ENCODE data around the gene ECEL1.

ECEL1 gene

DNA sequence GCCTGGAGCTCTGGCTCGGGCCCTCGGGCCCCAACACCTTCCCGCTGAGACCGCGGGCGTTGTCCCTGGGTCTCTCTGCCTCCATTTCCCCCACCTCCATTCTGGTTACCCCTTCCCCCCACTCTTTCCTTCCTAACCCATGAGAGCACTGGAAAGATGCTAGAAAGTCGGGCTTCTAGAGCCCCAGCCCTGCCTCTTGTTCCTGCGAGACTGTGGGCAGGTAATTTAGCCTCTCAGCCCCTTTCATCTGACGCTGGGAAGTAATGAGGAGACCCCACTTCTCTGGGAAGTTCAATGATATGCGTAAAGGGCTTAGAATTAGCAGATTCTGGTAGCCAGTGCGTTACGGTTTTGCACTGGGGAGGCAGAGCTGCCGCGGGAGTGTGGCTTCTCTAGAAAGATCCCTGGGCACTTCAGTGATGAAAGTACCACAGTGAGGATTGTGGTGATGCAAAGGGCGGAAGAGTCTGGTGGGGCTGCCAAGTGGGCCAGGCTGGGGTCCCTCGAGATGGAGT, 16.2 kb upstream of the ECEL1 start:
- H3K27me3 ChIP-seq: peaks cover 91% of the 10 kb centered on the region

DNA sequence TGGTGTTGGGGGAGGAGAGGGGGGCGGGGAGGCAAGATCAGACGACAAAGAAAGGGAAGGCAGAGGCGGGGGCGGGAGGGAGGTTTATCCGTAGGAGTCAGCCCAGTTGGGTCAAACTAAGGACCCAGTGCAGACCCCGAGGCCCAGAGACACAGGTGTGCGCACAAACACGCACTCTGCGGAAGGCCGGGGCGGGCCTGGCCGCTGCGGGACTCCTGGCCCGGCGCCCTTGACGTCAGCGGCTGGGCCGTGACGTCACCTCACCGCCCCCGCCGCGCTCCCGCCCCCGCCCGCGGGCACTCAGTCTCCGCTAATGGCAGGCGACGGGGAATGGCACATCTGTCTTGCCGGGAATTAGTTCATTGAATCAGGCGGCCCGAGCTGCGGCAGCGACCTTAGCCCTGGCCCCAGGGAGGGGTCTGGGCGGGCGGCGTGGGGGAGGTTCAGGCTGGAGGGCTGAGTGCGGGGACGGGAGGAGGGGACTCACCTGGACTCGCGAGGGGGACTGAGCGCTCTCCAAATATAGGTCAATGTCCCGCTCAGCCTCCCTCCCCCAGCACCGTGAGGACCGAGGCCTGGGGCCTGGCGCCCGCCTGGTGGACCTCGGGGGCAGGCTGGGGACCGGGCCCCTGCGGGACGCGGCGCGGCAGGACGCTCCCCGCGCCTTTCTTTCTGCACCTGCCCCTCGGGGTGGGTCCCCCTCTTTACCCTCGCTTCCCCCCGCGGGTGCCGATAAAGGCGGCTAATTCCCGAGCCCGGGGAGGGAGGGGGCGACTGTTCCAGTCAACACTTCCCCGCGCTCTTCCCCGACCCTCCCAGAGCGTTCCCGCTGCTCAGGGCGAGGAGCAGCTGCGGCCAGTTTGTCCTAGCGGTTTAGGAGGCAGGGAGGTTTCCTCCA, 15.5 kb upstream of the ECEL1 start:
- no peaks in the 10 kb centered on the region for H3K36me3 ChIP-seq
- peaks cover 98% of the 10 kb centered on the region for H3K27me3 ChIP-seq
- H3K27ac ChIP-seq: no peak overlapping the region
- H3K4me3 ChIP-seq (ENCODE audit: low read depth in 1 of 2, low read length in 1 of 2): no peak overlapping the region
- TF ChIP-seq, protein P1, sequence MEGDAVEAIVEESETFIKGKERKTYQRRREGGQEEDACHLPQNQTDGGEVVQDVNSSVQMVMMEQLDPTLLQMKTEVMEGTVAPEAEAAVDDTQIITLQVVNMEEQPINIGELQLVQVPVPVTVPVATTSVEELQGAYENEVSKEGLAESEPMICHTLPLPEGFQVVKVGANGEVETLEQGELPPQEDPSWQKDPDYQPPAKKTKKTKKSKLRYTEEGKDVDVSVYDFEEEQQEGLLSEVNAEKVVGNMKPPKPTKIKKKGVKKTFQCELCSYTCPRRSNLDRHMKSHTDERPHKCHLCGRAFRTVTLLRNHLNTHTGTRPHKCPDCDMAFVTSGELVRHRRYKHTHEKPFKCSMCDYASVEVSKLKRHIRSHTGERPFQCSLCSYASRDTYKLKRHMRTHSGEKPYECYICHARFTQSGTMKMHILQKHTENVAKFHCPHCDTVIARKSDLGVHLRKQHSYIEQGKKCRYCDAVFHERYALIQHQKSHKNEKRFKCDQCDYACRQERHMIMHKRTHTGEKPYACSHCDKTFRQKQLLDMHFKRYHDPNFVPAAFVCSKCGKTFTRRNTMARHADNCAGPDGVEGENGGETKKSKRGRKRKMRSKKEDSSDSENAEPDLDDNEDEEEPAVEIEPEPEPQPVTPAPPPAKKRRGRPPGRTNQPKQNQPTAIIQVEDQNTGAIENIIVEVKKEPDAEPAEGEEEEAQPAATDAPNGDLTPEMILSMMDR (IDR thresholded peaks at IDR 0.05): no peak
- no peaks in the 10 kb centered on the region for H3K9me3 ChIP-seq
- no peaks in the 10 kb centered on the region for H3K4me1 ChIP-seq (ENCODE audit: control insufficient read depth in 1 of 2, insufficient read depth in 1 of 2, low read depth in 1 of 2, low read length in 1 of 2)

More for the DNA sequence above, 16.2 kb upstream of the ECEL1 start:
- Histone ChIP-seq H3K9me3 (no peaks in the 10 kb centered on the region), H3K36me3 (no peaks in the 10 kb centered on the region), H3K4me1 (ENCODE audit: control insufficient read depth in 1 of 2, insufficient read depth in 1 of 2, low read depth in 1 of 2, low read length in 1 of 2) (no peaks in the 10 kb centered on the region), H3K27ac (no peak overlapping the region), H3K4me3 (ENCODE audit: low read depth in 1 of 2, low read length in 1 of 2) (no peak overlapping the region)
- TF ChIP-seq, protein P1 (IDR thresholded peaks at IDR 0.05): no peak

DNA sequence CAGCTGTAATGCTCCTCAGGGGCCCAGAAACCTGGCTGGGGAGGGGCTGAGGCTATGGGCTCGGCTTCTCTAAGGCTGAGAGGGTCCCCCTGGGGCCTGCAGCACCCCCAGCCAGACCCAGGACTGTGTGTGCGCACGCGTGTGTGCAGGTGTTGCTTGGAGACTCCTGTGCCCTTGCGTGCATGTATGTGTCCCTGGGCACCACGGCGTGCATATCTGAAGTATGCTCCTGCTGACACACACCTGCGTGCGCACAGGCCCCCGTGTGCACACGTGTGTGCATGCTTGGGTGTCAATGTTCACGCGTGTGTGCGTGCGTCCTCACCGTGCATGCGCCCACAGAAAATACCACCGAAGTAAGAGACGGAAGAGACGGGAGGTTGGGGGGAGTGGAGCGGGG, 14.9 kb upstream of the ECEL1 start:
- Histone ChIP-seq H3K9me3 (no peaks in the 10 kb centered on the region), H3K4me1 (ENCODE audit: control insufficient read depth in 1 of 2, insufficient read depth in 1 of 2, low read depth in 1 of 2, low read length in 1 of 2) (no peaks in the 10 kb centered on the region), H3K27ac (no peak overlapping the region), H3K36me3 (no peaks in the 10 kb centered on the region), H3K4me3 (ENCODE audit: low read depth in 1 of 2, low read length in 1 of 2) (no peak overlapping the region), H3K27me3 (peaks cover 97% of the 10 kb centered on the region)
- TF ChIP-seq, protein P1 (IDR thresholded peaks at IDR 0.05): no peak

DNA sequence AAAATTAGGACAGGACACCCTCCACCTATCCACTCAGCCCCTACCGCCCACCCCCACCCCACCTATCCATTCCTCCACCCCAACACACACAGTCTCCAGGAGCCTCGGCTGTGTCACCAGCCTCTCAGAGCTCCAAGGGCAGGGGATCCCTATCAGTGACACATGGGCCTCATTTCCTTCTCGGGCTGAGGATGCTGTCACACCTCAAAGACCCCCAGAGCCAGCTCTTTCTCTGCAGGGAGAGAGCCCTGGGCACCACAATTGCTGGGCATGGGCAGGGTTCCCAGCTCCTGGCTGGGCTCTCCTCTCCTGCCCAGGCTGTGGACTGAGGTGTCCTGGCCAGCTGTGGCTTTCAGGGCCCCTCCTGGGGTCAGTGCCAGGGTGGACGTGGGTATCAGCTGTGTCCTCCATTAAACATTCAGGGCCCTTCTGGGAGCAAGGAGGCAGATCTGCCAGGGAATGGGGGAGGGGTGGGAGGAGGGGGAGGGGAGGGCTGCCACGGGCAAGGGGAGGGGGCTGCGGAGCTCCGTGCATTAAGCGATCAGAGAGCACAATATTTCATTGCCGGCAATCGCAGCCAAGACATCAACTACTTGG, 14.3 kb upstream of the ECEL1 start:
- Histone ChIP-seq H3K36me3 (no peaks in the 10 kb centered on the region), H3K4me1 (ENCODE audit: control insufficient read depth in 1 of 2, insufficient read depth in 1 of 2, low read depth in 1 of 2, low read length in 1 of 2) (no peaks in the 10 kb centered on the region), H3K4me3 (ENCODE audit: low read depth in 1 of 2, low read length in 1 of 2) (no peak overlapping the region), H3K27me3 (peaks cover 93% of the 10 kb centered on the region), H3K27ac (no peak overlapping the region), H3K9me3 (no peaks in the 10 kb centered on the region)
- TF ChIP-seq, protein P1 (IDR thresholded peaks at IDR 0.05): no peak

DNA sequence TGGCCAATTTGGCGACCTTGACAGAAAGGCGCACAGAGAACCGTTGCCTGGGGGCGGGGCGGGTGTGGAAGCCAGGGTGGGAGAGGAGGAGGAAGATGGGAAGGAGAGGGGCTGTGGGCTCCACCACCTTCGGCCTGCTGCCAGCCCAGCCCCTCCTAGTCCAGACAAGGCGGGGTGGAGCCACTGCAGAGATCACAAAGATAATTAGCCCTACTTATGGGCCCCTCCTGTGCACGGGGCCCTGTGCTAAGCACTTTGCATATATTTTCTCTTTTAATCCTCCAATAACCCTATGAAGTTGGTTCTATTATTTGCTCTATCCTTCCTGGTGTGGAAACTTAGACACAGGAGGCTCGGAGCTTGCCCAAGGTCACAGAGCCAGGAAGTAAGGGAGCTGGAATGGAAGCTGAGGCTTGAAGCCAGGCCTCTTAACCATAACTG, 13.7 kb upstream of the ECEL1 start:
- TF ChIP-seq, protein P1 (IDR thresholded peaks at IDR 0.05): no peak
- H3K4me3 ChIP-seq (ENCODE audit: low read depth in 1 of 2, low read length in 1 of 2): no peak overlapping the region
- H3K9me3 ChIP-seq: no peaks in the 10 kb centered on the region
- no peaks in the 10 kb centered on the region for H3K4me1 ChIP-seq (ENCODE audit: control insufficient read depth in 1 of 2, insufficient read depth in 1 of 2, low read depth in 1 of 2, low read length in 1 of 2)
- H3K27ac ChIP-seq: no peak overlapping the region
- H3K36me3 ChIP-seq: no peaks in the 10 kb centered on the region
- peaks cover 88% of the 10 kb centered on the region for H3K27me3 ChIP-seq

All from neutrophil (primary cell).